Activated naive CD8-positive, alpha-beta T cell treated with anti-CD3 and anti-CD28 coated beads, Interleukin-2, amount 50 U/mL, for 16 hours (primary cell): Measurements from ENCODE around the gene TXN2.
A peak's percentile ranks its signal among the peaks of the same experiment; 100 is the strongest.
"Not testable (repeated sequence)": the region's sequence is repeated elsewhere in the genome, so short reads cannot be mapped to it uniquely, and the experiment has no call there.

Experiments
- DNase-seq: peaks from one replicate; pipeline ENCODE4 v3.0.0-alpha.2; 2020; ENCODE audit warnings: low read depth, low spot score

The TXN2 gene, protein sequence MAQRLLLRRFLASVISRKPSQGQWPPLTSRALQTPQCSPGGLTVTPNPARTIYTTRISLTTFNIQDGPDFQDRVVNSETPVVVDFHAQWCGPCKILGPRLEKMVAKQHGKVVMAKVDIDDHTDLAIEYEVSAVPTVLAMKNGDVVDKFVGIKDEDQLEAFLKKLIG

DNA sequence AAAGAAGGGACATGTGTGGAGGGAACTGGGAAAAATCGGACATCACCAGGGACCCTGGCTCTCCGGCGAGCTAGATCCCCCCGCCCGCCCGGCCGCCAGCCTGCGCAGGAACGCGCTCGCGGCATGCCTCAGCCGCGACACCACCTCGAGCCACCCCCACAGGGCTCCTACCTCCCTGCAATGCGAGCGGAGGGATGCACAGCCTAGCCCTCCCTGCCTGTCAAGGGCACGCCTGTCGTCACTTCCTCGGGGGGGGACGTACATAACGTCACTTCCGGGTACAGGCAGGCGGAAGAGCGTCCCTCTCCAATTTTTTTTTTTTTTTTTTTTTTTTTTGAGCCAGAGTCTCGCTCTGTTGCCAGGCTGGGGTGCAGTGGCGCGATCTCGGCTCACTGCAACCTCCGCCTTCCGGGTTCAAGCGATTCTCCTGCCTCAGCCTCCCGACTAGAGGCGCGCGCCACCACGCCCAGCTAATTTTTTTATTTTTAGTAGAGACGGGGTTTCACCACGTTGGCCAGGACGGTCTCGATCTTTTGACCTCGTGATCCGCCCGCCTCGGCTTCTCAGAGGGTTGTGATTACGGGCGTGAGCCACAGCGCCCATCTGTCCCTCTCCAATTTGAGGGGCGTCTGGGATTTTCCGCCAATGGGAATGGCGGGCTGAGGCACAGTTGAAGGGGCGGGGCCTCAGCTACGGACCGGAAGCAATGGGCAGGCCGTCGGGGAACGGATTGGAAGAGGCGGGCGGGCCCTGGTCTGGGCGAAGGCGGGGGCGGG, at the start of gene TXN2:
TSS of gene TXN2 (minus strand) at position 248 of the 776 bp plus-strand sequence. CDS start 803 bp downstream, outside the sequence.
- peak; percentile 88 for DNase-seq

DNA sequence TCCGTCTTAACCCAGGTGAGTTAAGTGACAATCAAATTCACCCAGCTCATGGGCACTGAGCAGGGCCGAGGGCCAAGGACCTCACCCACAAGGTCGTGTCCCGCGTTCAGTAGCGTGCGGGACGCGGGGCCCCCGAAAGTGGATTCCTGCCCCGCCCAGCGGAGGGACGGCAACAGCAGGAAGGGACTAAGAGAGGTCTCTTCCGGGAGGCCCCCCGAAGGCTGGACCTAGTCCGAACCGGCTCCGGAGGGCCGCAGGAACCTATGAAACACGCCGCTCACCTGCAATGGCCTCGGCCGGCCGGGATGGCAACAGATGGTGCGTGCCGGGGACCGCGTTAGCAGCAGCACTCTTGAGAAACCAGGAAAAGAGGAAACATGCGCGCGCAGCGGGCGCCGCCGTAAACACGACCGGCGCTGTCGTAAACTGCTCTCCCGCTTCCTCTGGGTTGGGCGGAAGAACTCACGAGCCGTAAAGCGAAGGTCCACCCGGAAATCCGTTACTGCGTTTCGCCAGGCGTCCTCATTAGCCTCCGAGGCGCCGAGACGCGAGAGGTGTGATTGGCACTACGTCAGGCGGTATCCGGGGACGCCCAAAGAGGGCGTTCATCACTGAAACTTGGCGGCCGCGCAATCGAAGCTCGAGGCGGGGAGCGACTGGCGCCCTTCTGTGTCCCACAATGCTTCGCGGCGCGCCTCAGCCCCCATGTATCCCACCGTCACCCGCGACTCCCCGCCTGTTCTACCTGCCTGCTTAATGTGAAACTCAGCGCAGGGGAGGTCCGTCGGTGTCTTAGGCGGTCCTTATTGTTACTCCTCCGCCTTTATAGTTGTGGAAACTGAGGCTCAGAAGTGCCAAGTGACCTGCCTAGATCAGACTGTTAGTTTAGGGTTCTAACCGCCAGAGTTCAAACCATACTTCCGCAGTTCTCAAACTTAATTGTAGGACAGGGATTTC, 47.6 kb upstream of the TXN2 start, which contains the start of gene EIF3D:
TSS of gene EIF3D (minus strand) at position 372 of the 957 bp plus-strand sequence. CDS start 3,045 bp downstream, outside the sequence.
- peak; percentile 92 for DNase-seq

DNA sequence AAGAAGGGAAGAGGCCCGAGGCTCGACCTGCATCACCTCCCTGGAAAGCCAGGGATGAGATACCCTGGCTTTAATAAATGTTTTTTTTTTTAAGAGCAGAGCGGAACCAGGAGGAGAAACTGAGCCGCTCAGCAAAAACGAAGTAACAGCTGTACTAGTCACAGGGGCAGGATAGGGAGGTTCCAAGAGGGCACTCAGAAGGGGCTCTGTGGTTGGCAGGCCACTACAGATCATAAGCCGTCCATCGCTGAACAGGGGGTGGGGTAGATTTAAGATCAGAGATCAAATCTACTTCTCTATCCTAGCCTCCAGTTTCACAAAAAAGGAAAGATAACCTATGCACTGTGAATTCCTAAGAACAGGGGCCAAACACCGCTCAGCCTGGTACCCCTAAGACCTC, 46.9 kb upstream of the TXN2 start:
- no peak for DNase-seq

DNA sequence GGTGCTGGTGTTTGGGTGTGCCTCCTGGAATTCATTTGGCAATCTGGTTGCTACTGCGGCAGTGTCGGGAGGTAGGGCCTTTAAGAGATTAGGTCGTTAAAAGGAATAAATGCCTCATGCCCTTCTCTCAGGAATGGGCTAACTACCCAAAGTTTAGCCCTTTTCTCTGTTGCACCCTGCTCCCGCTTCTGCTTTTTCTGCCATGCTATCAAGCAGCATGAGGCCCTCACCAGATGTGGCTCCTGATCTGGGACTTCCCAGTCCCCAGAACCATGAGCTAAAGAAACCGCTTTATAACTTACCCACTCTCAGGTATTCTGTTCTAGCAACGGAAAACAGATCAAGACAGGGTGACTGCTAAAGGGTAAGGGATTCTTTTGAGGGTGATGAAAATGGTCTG, 41.2 kb upstream of the TXN2 start:
- no peak for DNase-seq

DNA sequence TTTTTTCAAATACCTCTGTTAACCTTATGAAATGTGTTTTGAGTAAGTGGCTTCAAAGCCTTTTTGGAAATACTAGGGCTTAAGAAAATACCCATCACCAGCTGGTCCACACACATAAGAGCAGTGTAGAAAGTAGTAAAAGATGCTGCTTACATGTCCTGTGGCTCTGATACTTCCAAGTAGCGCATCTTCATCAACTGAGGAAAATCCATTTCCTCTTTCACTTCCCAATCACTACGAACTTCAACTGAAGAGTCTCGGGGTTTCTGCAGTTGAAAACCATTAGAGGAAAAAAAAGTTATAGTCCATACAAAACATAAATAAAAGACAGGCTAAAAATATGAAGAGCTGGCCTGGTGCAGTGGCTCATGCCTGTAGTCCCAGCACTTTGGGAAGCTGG, 39.0 kb upstream of the TXN2 start:
- DNase-seq, result no peak

DNA sequence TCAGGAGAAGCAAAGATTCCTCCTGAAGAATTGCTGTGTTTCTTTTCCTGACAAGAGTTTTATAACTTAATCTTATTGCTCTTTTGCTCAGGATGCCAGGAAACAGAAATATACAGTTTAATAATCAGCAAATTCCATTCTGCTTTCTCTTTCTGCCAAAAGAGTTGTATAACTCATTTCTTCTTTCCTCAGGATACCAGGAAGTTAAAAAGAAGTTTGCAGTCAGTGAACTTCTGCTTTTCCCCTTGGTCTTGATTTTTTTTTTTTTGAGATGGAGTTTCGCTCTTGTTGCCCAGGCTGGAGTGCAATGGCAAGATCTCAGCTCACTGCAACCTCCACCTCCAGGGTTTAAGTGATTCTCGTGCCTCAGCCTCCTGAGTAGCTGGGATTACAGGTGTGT, 38.5 kb upstream of the TXN2 start:
- DNase-seq, result not testable (repeated sequence)

DNA sequence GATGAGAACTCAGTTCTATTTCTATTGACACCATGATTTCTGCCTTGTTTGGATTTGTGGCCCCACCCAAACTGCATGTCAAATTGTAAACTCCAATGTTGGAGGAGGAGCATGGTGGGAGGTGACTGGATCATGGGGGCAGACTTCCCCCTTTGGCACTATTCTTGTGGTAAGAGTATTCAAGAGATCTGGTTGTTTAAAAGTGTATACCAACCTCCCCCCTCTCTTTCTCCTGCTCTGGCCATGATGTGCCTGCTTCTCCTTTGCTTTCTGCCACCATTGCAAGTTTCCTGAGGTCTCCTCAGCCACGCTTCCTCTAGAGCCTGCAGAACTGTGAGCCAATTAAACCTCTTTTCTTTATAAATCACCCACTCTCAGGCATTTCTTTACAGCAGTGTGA, 33.3 kb upstream of the TXN2 start:
- no peak for DNase-seq

DNA sequence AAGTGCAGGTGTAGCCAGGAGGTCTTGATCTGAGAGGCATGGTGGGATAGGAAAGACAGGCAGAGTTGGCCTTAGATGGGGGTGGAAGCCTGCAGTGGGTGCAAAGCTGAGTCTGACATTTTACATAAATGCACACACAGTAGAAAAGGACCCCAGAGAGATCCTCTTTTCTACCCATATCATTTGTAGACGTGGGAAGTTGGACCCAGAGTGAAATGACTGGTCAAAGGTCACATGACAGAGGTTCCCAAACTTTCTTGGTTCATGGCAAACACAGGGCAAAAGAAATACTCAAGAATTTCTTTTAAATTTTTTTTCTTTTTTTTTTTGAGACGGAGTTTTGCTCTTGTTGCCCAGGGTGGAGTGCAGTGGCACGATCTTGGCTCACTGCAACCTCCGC, 31.6 kb upstream of the TXN2 start:
- no peak for DNase-seq

DNA sequence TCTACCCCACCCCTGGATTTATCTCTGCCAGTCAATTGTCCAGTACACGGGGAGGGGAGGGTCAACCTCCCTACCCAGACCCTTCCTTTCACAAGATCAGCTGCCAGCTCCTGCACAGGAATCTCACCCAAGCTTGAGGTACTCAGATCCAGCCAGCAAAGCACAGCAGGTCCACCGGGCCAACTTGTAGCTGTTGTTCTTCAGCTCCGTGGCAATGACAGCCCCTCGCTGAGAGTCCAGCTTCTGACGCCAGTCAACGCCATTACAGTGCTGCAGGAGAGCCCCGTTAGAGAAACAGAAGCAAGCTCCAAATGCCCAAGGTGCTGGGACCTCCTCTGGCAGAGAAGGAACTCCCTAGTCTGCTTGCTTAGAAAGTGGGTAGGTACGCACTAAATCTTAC, 30.9 kb upstream of the TXN2 start:
- DNase-seq, result no peak

DNA sequence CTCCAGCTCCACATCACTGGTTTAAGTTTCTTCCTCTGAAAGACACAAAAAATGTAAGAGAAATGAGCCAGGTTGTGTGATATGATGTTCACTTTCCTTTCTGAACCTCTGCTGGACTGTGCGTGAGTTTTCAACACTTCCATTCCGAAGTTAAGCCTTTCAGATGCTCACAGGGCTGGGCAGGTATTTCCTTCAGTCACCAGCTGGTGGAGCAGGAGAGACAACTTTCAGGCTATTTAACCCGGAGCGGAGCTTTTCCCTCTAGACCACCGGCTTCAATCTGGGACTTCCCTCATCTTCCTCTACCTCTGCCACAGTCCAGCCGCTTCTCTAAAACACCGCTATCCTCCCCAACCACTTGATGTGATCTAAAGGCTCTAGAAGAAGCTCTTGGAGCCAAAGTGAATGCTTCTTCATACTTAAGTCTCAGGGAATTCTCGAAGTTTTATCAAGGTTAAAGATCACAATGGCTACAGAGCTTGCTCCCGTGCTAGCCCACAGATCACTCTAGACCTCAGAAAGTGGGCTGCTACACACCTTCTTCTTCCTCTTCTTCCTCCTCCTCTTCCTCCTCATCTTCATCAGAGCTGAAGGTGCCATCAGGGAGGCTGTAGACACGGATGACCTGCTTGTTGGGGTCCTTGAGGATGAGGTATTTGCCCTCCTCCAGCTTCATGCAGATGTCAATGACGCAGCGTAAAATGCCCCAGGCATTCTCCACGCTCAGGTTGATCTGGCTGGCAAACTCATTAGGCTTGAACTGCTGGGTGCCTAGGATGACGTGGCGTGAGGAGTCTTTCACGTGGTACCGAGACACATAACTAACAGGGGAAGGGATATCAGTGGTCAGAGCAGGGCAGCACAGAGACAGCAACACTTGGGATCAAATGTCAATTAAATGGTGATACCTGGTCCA, 29.8 kb upstream of the TXN2 start:
- no peak for DNase-seq

DNA sequence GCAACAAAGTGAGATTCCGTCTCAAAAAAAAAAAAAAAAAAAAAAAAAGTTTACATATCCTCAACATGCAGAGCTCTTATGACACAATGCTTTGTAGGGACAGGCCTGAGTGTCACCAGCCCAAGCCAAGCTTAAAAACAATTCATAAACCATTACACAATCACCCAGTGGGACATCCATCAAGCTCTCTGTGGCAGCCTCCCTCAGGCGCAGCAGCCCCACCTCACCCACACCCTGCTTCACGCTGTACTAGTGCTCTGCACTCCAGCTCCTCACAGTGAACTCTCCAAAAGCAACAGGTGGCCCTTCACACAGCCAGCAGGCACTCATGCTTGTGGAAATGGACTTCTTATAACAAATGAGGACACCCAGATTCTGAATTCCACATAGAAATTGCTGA, 28.9 kb upstream of the TXN2 start:
- DNase-seq, result no peak

DNA sequence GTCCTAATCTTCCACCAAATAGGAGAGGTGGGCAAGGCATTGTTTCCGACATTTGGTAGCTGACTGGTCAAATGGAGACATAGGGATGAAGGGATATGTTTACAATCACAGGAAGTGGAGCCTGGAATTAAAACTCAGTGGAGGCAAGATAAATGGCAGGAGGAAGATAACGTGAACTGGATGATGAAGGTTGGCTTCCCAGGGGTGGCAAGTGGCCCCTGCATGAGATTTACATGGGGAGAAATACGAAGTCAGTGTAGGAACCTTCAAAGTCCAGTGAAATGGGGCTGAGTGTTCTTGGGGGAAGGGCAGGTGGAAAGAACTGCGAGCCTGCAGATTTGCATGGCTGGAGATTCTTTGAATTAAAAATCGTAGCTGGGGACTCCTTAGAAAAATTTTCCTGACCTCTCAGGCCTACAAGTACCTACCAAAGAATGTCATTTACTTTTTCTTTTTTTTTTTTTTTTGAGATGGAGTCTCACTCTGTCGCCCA, 26.1 kb upstream of the TXN2 start:
- no peak for DNase-seq

DNA sequence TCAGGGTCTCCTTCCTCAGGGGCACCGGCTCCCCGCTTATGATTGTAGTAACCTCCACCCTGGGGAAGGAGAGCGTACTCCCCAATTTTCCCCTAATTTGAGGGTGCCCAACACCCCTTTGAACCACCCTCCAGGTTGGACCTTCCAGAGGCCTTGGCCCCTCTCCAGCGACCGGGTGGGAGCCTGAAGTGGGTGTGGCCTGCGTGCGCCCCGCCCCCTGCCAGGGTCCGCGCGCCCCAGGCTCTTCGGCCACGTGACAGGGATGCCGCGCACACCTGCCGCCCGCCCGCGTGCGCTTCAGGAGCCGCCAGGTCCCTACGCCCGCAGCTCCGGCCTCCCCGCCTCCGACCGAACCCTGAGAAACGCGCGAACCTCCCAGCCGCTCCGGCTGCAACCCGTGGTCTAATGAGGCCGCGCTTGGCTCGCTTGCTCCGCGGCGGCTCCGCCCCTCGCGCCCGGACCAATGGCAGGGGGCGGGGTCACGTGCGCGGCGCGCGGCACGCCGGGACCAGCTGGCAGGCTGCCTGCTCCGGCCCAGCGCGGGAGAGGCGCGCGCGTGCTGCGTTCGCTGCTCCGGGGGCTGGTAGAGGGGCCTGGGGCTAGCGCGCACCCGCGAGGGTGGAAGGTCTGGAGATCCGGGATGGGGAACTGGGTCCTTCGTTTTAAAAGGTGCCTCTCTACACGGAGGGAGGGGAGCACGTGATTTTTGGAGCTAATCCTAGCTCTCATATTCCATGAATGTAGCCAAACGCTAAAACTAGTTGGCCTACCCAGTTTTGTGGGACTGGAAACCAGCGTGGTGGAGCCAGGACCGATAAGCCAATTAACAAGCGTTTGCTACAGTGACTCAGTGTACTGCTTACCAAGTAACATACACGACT, 25.4 kb upstream of the TXN2 start, which contains the start of gene FOXRED2:
TSS of gene FOXRED2 (minus strand) at position 404 of the 881 bp plus-strand sequence. CDS start 618 bp downstream, outside the sequence.
- DNase-seq, result peak; percentile 70

DNA sequence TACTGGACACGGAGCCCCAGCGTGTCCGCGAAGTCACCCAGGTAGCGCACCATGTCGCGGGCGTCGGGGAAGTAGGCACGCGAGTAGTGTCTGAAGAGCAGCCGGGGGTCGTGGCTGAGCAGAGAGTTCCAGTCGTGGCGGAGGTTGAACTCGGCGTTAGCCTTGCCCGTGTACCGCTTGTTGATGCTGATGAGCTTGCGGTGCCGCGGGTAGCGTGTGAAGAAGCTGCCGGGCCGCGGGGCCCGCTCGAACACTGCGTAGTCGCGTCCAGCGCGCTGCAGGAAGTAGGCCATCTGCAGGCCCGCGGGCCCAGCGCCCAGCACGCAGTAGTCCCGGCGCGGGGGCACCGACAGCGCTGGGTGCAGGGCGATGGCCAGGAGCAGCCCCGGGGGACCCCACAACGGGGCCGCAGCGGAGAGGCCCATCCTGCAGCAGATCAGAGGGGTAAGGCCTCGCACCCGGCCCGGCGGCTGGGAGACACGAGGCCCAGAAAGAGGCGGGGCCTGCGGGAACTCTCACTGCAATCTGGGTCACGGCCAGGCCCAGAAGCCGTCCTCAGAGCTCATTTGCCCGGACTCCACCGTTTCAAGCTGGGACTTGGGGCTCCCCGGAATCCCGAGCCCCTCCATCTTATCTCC, 24.7 kb upstream of the TXN2 start:
- no peak for DNase-seq

DNA sequence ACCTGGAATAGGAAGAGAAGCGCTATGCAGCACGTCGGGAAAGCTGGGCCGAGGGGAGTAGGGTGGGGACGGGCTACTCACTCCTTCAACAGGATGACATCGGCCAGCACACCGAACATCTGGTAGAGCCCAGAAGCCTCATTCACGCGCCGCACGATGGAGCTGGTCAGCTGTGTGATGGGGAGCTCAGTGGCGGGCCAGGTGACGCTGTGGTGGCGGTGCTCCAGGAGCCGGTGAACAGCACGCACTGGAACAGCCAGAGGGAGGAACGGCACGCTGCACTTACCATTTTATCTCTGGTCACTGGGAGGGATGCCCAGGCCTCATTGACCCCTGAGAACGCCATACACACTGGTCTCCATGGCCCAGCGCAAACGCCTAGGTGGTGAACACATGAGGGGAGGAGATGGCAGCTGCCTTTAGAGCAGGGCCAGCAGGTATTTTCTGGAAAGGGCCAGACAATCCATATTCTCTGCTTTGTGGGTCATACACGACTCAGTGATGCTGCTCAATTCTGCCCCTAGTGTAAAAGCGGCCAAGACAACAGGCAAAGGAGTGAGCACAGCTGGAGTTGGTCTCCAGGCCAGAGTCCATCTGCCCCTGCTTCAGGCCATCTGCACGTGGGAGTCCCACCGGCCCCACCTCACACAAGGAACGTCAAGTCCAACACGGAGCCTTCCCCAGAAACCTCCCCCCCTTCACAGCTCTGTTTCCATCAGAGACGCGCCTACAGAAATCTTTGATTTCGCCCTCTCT, 16.6 kb upstream of the TXN2 start:
- DNase-seq, result no peak

DNA sequence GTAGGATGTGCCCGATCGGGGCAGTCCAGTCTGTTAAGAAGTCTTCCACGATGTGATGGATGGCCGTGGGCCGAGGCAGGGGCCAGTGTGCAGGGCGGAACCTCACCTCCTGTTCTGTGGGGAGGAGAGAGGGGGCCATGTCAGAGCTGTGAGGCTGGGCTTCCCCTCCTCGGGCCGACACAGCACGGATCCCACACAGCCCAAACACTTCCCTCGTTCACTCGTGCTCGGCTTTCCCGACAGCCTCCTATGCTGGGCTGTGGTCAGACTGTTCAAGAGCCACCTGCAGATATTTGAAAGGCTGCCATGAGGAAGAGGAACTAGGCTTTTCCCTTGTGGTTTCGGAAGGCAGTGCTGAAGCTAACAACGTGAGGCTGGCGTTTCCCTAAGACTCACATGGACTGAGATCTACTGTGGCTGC, 12.3 kb upstream of the TXN2 start:
- no peak for DNase-seq

DNA sequence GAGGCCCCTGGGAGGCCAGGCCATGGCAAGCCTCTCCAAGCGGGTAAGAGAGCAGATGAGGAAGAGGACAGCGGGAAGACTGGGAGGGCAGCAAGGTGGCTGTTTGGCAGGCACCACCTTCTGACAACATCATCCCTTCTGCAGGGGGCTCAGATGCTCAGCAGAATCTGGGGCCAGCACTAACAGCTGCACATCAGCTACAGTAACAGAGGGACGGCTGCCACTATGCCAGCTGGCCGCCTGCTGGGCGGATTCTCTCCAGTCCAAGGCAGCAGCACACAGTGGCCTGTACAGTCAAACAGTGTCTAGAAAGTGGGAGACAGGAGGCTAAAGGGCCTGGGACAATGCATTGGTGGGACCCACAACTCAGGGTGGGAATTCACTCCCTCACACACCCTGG, 10.7 kb upstream of the TXN2 start:
- no peak for DNase-seq

DNA sequence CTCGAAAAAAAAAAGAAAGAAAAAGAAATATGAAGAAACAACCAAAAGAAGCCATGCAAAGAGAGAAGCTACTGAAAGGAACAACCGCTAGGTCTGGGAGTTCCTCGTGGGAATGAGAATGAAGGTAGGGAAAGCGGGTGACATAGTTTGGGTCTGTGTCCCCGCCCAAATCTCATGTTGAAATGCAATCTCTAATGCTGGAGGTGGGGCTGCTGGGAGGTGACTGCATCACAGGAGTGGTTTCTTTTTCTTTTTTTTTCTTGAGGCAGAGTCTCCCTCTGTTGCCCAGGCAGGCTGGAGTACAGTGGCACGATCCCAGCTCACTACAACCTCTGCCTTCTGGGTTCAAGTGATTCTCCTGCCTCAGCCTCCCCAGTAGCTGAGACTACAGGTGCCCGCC, 9.7 kb upstream of the TXN2 start:
- no peak for DNase-seq
